Measurements from ENCODE around the gene ZNF804B.

The ZNF804B gene

DNA sequence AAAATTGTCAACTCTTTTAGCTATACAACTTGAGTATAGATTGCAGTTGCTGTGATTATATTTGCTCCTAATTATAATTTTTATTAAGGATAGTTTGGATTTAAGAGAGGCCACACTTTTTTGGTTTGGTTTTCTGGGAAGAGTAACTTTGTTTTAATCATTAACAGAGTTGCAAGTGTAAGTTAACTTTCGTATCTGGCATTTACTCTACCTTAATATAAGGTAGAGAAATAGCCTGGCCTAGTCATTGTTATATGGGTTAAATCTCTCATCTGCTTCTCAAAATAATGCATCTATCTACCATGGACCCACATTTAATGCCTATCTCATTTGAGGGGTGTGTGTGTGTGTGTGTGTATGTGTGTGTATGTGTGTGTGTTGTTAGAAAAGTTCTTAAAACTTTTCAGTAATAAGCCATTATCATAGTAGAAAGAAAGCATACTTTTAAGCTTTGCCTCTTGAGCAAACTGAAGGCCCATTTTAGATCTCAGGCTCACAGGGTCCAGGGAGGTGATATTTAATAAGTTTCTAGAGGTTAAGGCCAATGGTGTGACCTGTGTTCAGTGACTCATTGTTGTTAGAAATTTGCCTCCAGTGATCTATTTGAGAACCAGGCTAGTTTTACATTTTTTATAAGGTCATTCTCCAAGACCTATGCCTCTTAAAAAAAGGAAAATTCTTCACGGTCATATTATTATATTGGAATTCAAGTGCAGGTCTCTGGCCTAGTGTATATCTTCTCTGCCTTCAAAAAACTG lies 47.0 kb downstream of the ZNF804B start:
- H3K4me3 ChIP-seq (replicated peaks in 1 of 2; ENCODE audit: low read depth in 2 of 2, low read length in 2 of 2) = no peak overlapping the region
- DNase-seq (ENCODE audit: low read depth in 2 of 2) = no peak
- TF ChIP-seq, protein P1, sequence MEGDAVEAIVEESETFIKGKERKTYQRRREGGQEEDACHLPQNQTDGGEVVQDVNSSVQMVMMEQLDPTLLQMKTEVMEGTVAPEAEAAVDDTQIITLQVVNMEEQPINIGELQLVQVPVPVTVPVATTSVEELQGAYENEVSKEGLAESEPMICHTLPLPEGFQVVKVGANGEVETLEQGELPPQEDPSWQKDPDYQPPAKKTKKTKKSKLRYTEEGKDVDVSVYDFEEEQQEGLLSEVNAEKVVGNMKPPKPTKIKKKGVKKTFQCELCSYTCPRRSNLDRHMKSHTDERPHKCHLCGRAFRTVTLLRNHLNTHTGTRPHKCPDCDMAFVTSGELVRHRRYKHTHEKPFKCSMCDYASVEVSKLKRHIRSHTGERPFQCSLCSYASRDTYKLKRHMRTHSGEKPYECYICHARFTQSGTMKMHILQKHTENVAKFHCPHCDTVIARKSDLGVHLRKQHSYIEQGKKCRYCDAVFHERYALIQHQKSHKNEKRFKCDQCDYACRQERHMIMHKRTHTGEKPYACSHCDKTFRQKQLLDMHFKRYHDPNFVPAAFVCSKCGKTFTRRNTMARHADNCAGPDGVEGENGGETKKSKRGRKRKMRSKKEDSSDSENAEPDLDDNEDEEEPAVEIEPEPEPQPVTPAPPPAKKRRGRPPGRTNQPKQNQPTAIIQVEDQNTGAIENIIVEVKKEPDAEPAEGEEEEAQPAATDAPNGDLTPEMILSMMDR (IDR thresholded peaks at IDR 0.05; ENCODE audit: low read depth, low read length) = no peak

DNA sequence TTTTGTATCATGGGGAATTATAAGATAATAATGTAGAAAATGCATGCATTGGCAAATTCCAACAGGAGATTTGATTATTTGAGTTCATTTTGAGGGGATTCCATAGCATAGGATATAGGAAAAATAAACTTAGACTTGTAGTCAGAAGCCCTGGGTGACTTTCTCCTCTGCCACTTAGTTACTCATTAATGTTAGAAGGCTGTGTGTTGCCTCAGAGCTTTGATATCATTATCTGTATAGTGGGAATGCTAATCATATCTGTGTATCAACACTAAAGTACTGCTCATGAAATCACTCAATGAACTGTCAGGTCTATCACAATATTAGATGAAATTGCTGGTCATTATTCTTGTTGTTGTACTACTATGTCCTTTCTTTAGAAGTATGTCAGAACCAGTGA lies 59.1 kb downstream of the ZNF804B start:
- TF ChIP-seq, protein P1 (IDR thresholded peaks at IDR 0.05; ENCODE audit: low read depth, low read length) = no peak
- no peak overlapping the region for H3K4me3 ChIP-seq (replicated peaks in 1 of 2; ENCODE audit: low read depth in 2 of 2, low read length in 2 of 2)
- DNase-seq (ENCODE audit: low read depth in 2 of 2) = no peak

DNA sequence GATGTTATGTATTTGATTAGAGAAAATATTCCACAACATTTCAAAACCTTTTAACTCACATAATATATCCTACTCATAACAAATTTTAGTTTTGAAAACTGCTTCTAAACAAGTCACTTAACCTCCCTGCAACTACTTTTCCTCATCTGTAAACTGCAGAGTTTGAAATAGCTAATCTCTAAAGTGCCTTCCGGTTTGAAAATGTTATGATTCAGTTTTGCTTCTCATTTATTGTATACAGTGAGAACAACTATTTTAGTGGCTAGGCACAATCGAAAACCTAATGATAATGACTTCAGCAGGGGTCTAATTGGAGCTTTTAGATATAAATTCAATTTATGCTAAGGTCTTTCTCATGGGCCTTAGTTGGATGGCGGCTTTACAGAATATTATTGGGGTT lies 66.7 kb downstream of the ZNF804B start:
- TF ChIP-seq, protein P1 (IDR thresholded peaks at IDR 0.05; ENCODE audit: low read depth, low read length) = no peak
- DNase-seq (ENCODE audit: low read depth in 2 of 2) = no peak
- H3K4me3 ChIP-seq (replicated peaks in 1 of 2; ENCODE audit: low read depth in 2 of 2, low read length in 2 of 2) = no peak overlapping the region

DNA sequence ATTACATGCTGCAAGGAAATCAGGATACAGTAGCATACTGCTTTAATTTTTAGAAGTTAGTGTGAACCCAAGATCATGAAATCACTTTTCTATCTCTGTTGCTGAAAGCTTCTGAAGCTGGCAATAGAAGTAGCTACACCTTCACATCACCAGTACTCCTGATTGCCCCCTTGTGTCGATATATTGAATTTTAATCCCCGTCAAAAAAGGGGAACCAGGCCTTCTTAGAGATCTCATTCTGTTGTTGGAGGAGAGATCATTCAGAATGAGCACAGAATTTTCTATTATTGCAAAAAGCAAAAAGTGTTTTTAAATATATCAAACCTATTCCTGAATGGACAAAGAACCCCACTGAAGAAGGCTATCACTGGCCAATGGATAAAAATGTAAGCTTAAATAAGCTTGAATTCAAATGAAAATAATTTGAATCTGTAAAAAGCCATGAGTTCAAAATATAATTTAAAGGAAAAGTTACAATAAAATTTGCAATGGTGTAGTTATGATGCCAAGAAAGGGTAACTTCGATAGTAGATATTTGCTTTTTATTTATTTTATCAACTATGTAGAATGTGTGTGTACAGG lies 75.7 kb downstream of the ZNF804B start:
- H3K4me3 ChIP-seq (replicated peaks in 1 of 2; ENCODE audit: low read depth in 2 of 2, low read length in 2 of 2) = no peak overlapping the region
- TF ChIP-seq, protein P1 (IDR thresholded peaks at IDR 0.05; ENCODE audit: low read depth, low read length) = peak; percentile 26
- peak; percentile 10 to 11 for DNase-seq (ENCODE audit: low read depth in 2 of 2)

DNA sequence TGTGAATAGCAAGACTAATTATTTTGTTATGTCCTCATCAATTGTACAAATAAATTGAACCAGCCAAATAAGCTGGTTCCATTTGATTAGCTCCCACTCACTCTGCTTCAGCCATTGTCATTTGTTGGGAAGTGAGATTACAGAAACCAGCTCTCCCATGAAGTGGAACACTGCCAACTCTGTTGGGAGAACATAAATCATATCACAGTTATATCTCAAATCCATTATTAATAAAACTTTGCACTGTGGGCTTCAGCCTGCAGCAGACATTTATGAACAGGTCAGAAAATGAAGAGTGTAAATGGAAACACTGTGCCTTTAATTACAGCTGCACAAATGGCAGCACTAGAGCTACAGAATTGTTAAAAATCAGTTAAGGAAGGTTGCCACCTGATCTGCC lies 82.7 kb downstream of the ZNF804B start:
- no peak overlapping the region for H3K4me3 ChIP-seq (replicated peaks in 1 of 2; ENCODE audit: low read depth in 2 of 2, low read length in 2 of 2)
- no peak for DNase-seq (ENCODE audit: low read depth in 2 of 2)
- TF ChIP-seq, protein P1 (IDR thresholded peaks at IDR 0.05; ENCODE audit: low read depth, low read length) = no peak

DNA sequence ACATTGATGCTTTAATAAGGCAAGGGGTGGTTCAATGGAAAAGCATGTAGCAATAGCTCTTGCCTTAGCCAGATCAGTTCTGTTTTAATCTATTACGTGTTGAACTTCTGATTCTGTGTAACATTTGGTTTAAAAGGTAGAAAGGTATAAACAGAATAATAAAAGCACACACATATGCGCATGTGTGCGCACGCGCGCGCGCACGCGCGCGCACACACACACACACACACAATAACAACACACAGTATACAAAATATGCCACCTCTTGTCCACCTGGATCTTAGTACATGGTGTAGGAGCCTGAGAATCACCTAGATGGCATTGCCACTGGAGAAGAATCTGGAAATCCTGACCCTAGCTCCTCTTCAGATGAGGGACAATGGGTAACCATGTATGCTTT lies 85.6 kb downstream of the ZNF804B start:
- no peak for DNase-seq (ENCODE audit: low read depth in 2 of 2)
- TF ChIP-seq, protein P1 (IDR thresholded peaks at IDR 0.05; ENCODE audit: low read depth, low read length) = no peak
- H3K4me3 ChIP-seq (replicated peaks in 1 of 2; ENCODE audit: low read depth in 2 of 2, low read length in 2 of 2) = no peak overlapping the region
